ENCODE data around the gene TANC1. TPM values are rescaled to one million over a fixed set of nuclear protein-coding genes. Genes with fewer than 3 reads are reported as not detected.

TANC1 gene
- total RNA-seq, 1 donor from 2014 or later: 0.37 TPM

DNA sequence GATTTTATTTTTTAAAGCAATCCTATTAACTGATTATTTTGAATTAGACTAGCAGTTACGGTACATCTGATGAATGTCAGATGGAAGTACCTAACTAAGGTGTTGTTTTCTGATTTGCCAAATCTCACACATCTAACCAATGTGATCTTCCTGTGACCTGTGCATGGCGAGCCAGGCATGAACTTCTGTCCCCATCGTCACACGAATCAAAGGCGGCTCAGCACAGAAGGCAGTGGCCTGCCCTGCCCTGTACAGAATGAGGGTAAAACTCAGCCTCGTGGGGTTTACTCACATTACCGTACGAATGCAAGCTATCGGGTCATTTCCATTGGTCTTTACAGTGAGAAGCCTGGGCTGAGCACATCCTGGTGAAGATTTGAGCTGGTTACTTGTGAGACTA lies 230.8 kb downstream of the TANC1 start:
- intact Hi-C loops (cut with micrococcal nuclease): no loop called here
- no peak for DNase-seq
- H3K4me1 Mint-ChIP-seq: peaks cover 9% of the 10 kb centered on the region
- no peaks in the 10 kb centered on the region for H3K9me3 Mint-ChIP-seq
- no peak overlapping the region for H3K4me3 Mint-ChIP-seq
- no peaks in the 10 kb centered on the region for H3K36me3 Mint-ChIP-seq (ENCODE audit: low read depth)
- H3K27me3 Mint-ChIP-seq: no peaks in the 10 kb centered on the region
- H3K27ac Mint-ChIP-seq: no peak overlapping the region

DNA sequence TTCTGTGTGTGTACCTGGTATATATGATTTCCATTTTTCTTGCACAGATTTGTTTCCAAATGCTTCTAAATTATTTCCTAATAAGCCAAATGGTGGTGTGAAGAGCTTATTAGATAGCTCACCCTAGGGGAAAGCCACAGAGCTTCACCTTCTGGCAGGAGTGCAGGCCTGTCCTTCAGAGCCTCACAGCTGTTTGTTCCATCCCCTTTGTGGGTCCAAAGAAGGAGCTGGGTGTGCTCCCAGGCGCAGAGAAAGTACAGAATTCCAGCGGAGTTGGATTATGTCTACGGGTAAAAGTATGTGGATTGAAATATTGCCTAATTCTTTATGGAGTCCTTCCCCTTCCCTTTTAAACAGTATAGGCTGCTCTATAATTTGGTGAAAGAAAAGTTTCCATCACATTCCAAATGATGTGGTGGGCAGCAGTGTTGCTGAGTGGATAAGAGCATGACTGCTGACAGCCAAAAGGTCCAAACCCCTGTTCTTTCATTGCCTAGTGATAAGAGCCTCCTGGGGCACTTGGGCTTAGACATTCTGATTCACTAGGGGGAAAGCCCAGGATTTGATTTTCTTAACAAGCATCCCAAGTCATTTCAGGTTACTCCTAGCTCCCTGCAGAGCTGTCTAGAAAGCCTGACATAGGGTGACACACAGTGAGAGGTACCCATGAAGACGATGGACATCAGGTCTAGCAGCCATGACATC lies 231.5 kb downstream of the TANC1 start:
- H3K4me1 Mint-ChIP-seq: peaks cover 9% of the 10 kb centered on the region
- H3K27me3 Mint-ChIP-seq: no peaks in the 10 kb centered on the region
- no peak overlapping the region for H3K4me3 Mint-ChIP-seq
- no peak overlapping the region for H3K27ac Mint-ChIP-seq
- no peaks in the 10 kb centered on the region for H3K36me3 Mint-ChIP-seq (ENCODE audit: low read depth)
- no peaks in the 10 kb centered on the region for H3K9me3 Mint-ChIP-seq
- intact Hi-C loops (cut with micrococcal nuclease): no loop called here
- DNase-seq: no peak

DNA sequence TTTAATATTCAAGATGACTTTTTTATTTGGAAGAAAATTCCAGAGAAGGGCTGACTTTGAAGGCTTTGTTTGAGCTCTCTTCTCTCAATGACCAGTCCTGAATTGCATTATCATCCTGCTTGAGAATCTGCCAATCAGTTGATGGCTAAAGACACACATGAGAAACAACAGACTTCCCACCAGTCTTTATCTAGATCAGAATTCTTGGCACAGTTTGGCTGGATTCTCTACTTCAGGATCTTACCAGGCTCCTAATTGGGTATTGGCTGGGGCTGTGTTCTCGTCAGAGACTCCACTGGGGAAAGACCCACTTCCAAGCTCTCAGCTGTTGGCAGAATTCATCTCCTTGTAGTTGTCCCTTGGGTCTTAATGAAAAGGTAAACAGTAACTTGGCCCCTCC lies 232.1 kb downstream of the TANC1 start:
- H3K27me3 Mint-ChIP-seq: no peaks in the 10 kb centered on the region
- H3K36me3 Mint-ChIP-seq (ENCODE audit: low read depth): no peaks in the 10 kb centered on the region
- H3K9me3 Mint-ChIP-seq: no peaks in the 10 kb centered on the region
- no peak for DNase-seq
- peaks cover 9% of the 10 kb centered on the region for H3K4me1 Mint-ChIP-seq
- intact Hi-C loops (cut with micrococcal nuclease): no loop called here
- H3K27ac Mint-ChIP-seq: no peak overlapping the region
- no peak overlapping the region for H3K4me3 Mint-ChIP-seq

DNA sequence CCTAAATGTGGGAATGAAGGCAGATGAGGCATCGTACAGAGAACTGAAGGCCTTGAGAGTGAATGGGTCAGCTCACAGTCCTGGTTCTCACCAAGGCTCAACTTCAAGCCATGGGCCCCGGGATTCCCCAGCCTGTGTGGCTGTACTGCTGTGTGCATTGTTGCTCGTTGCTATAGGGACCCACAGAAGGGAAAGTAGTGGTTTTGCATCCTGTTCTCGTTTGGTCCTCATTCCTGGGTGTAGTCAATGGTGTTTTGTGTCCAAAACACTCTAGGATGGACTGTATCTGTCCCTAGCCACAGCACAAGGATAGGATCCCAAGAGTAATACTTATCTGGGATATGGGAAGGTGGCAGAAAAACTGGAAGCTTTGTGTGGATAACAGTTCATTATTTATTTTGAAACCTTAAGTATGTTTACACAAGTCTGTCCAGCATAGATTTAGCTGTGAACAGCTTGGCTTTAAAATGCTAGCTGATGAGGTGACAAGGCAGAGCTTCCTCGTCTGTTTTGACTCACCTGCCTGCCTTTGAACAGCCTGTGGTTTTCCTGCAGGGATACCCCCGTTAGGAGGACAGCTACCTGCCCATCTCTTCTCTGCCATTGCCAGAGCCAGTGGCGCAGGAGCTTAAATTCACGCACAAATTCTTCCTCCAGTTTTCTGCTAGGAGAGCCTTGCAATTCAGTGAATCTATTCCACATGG lies 233.1 kb downstream of the TANC1 start:
- no peak overlapping the region for H3K4me3 Mint-ChIP-seq
- H3K27ac Mint-ChIP-seq: no peak overlapping the region
- DNase-seq: peak; percentile 81
- peaks cover 9% of the 10 kb centered on the region for H3K4me1 Mint-ChIP-seq
- intact Hi-C loops (cut with micrococcal nuclease): no loop called here
- H3K36me3 Mint-ChIP-seq (ENCODE audit: low read depth): no peaks in the 10 kb centered on the region
- no peaks in the 10 kb centered on the region for H3K9me3 Mint-ChIP-seq
- no peaks in the 10 kb centered on the region for H3K27me3 Mint-ChIP-seq

DNA sequence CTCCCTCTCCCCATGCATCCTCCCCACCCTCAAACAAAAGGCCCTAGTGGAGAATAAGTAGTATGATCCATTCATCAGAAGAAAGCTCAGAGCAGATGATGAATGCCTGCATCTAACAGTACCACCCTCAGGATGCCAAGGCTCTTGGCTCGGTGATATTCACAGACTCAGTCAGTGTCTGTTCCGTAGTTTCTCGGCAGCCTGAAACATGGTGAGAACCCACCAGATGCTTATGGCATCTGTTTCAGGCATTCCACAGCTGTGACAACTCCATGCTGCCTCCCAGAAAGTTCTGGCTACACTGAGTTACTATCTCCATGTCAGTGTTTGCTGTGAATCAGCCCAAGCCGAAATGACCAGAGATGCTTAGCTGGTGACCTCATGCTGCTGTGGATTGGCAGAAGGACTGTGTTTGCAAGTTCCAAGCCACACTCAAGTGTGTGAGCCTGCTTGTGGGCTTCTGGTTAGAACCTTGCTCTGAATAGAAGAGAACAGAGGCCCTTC lies 234.2 kb downstream of the TANC1 start:
- no peaks in the 10 kb centered on the region for H3K9me3 Mint-ChIP-seq
- no peak overlapping the region for H3K4me3 Mint-ChIP-seq
- H3K27me3 Mint-ChIP-seq: no peaks in the 10 kb centered on the region
- DNase-seq: no peak
- peaks cover 9% of the 10 kb centered on the region for H3K4me1 Mint-ChIP-seq
- intact Hi-C loops (cut with micrococcal nuclease): no loop called here
- H3K36me3 Mint-ChIP-seq (ENCODE audit: low read depth): no peaks in the 10 kb centered on the region
- no peak overlapping the region for H3K27ac Mint-ChIP-seq

DNA sequence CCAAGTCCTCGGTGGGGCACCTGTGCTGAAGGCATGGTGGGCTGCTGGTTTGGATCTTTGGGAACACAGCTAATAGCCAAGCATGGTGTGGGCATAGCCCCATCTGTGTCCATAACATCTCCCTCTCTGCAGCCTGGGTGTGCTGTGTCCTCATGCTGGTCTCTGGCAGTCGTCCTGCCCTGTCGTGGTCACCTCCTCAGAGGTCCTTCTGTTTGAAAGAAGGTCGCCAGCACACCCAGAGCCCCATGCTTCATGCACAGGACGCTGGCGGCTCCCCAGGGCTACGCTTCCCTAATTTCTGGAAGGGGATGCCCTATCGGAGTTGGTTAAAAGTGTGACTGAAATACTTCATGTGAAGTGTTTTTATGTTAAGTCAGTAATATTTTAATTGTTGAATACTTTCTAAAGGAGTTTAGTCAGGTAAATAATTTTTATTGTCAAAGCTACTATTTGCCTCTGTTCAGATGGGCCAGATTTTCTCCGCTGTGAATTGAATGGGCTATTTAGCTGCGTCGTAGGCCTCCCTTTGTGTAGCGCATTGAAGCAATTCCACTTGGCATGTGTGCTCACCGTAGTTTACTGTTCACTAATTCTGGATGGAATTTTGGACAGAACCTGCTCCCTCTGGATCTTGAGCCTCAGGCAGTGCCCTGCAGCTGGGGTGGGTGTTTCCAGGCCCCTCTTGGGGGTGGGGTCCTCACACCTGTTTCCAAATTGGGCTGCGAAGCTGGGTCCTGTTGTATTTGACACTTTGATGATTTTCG lies 236.1 kb downstream of the TANC1 start:
- no peak overlapping the region for H3K4me3 Mint-ChIP-seq
- H3K4me1 Mint-ChIP-seq: peaks cover 9% of the 10 kb centered on the region
- no peak overlapping the region for H3K27ac Mint-ChIP-seq
- no peaks in the 10 kb centered on the region for H3K36me3 Mint-ChIP-seq (ENCODE audit: low read depth)
- no peaks in the 10 kb centered on the region for H3K27me3 Mint-ChIP-seq
- no peak for DNase-seq
- intact Hi-C loops (cut with micrococcal nuclease): no loop called here
- H3K9me3 Mint-ChIP-seq: no peaks in the 10 kb centered on the region

DNA sequence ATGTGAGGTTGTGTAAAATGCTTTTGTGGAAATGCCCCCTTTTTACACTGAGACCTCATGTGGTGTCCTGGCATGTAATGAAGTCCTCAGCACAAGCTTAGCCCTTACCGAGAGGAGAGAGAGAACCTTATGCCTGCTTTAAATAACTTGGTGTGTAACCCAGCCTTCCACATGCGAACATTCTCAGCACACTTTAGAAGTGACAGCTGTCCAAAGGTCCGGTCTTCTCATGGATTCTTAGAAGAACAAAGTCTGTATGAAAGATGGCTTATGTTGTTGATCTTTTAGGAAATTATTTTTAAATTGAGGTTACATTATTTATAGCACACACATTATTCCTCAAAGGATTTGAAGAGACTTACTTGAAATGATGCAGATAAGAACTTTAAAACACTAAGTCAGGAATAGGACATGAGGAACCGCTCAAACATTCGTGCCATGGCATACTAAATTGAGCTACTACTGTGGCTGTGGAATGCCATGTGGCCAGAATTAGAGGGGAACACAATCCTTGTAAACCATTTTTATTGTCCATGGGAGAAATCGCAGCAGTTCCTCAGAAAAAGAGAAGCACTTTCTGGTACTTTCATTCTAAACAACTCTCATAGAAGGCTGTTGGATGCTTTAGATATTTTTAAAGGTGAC lies 238.4 kb downstream of the TANC1 start:
- no peaks in the 10 kb centered on the region for H3K9me3 Mint-ChIP-seq
- peaks cover 8% of the 10 kb centered on the region for H3K4me1 Mint-ChIP-seq
- no peak overlapping the region for H3K27ac Mint-ChIP-seq
- DNase-seq: no peak
- H3K27me3 Mint-ChIP-seq: peaks cover 2% of the 10 kb centered on the region
- intact Hi-C loops (cut with micrococcal nuclease): no loop called here
- no peak overlapping the region for H3K4me3 Mint-ChIP-seq
- H3K36me3 Mint-ChIP-seq (ENCODE audit: low read depth): no peaks in the 10 kb centered on the region

DNA sequence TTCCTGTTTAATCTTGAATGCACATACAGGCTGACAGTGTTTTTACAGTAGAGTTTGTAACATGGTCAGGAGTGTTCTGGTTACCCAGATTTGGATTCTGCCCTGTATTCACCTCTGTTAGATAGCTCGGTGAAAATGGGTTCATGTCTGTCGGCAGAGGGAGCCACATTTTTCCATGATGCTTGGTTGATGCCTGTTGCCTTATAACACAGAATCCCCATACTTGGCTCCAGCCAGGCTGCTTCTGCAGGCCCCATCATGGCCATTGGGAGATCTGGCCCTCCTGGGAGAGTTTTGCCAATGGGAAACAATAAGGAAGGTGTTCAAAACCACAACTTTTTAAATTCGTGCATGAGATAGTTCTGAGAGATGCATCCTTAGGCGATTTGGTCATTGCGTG lies 240.0 kb downstream of the TANC1 start:
- no peaks in the 10 kb centered on the region for H3K36me3 Mint-ChIP-seq (ENCODE audit: low read depth)
- intact Hi-C loops (cut with micrococcal nuclease): no loop called here

DNA sequence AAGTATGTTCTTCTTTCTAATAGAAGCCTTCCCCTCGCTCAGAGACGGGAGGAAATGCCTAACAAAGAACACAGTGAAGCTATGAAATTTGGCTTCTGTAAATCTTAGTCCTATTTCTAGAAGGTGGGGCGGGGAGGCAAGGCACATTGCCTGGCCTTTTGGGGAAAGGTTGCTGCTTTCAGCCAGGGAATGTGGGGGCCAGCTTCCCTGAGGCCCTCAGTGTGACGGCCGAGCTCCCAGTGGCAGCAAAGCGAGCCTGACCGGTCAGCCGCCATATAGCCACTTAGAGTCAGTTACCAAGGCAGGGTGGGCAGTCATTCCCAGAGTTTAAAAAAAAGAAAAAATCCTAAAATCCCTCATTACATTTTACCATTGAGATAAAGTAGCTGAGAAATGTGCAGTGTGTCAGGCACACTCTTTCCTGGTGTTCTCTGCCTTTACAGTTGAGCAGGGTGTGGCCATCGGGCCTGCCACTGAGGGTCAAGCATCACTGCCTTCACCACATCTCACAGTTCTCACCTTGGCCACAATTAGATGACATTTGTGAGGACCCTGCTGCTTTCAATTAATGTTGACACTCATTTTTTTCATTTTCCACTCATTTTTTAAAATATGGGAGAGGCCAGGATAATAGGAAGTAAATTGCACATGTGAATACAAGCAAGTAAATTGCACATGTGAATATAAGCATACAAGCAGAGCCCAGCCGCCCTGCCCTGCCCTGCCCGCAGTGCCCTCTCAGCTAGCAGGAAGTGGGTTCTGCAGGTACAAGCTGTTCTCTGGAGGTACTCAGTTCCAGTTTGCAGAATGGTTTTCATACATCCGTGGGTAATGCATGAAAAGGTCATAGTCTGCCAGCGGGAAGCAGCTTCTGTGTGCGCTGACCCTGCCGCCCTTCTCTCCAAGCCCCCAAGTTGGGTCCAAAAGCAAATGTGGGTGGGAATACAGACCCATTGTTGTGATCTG lies 241.2 kb downstream of the TANC1 start:
- H3K4me1 Mint-ChIP-seq: peaks cover 6% of the 10 kb centered on the region
- no peak overlapping the region for H3K4me3 Mint-ChIP-seq
- no peaks in the 10 kb centered on the region for H3K9me3 Mint-ChIP-seq
- H3K36me3 Mint-ChIP-seq (ENCODE audit: low read depth): no peaks in the 10 kb centered on the region
- no peak overlapping the region for H3K27ac Mint-ChIP-seq
- peak; percentile 72 for DNase-seq
- intact Hi-C loops (cut with micrococcal nuclease): no loop called here
- peaks cover 2% of the 10 kb centered on the region for H3K27me3 Mint-ChIP-seq

More for the DNA sequence above, 240.0 kb downstream of the TANC1 start:
- Mint-ChIP-seq H3K4me3 (no peak overlapping the region), H3K4me1 (peaks cover 6% of the 10 kb centered on the region), H3K27ac (no peak overlapping the region), H3K9me3 (no peaks in the 10 kb centered on the region), H3K27me3 (peaks cover 2% of the 10 kb centered on the region)
- no peak for DNase-seq

DNA sequence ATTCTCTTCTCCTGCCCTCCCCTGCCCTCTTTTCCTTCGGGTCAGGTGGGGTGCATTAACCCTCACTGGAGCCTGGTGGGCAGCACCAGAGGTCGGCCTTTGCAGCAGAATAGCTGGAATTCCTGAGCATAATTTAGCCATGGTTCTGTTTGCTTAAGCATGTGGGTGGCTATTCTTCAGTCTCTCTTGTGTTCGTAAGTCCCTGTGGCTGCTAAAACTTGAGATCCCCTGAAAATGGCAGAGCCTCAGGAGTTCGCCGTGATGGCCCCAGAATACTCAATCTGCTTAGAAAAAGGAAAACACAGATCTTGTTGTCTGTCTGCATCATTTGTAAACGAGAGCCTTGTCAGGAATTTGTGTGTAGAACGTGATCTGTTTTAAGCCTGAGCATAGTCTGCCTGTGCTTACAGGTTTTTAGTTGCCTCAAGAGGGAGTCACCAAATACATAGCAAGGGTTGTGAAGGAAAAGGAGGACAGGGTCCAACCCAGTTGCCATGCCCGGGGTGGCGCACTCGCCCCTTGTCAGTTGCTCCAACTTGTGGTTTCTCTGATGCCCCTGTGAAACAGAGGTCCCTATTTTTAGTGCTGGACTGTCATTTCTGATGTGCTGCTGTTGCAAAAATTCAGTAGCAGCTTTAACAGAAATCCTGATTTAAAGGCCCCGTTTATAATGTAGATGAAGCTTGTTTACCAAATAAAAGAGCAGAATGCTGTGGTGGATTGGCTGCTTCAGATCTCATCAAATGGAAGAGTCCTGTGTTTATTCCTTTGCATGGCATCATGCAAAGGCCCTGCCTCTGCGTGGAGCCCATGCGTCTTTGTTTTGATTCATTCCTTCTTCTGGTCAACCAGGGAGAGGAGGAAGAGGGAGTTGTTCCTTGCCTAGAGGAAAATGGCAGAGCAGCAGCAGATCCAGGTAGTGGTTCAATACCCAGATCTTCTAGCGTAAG lies 243.3 kb downstream of the TANC1 start:
- H3K9me3 Mint-ChIP-seq: no peaks in the 10 kb centered on the region

DNA sequence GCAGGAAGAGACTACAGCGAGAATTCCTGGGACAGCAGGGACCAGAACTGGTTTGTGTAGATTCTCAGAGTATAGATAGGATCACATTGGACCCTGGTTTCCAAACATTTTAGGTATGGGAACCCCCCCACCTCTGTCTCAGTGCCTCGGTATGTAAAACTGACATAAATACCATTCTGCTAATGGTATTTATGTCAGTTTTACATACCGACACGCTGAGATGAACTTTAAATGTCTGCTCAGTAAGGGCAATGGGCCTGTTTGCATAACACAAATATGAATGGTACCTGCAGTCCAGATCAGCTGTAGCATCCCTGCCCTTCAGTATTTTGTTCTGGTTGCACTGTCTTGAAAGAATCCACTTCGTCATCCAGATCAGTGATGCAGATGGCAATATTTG lies 244.9 kb downstream of the TANC1 start:
- Mint-ChIP-seq H3K4me1 (peaks cover 6% of the 10 kb centered on the region), H3K27me3 (peaks cover 2% of the 10 kb centered on the region)

More for the DNA sequence above, 243.3 kb downstream of the TANC1 start:
- intact Hi-C loops (cut with micrococcal nuclease): no loop called here
- no peaks in the 10 kb centered on the region for H3K36me3 Mint-ChIP-seq (ENCODE audit: low read depth)
- peaks cover 6% of the 10 kb centered on the region for H3K4me1 Mint-ChIP-seq
- no peak for DNase-seq
- no peak overlapping the region for H3K4me3 Mint-ChIP-seq
- peaks cover 2% of the 10 kb centered on the region for H3K27me3 Mint-ChIP-seq
- no peak overlapping the region for H3K27ac Mint-ChIP-seq

DNA sequence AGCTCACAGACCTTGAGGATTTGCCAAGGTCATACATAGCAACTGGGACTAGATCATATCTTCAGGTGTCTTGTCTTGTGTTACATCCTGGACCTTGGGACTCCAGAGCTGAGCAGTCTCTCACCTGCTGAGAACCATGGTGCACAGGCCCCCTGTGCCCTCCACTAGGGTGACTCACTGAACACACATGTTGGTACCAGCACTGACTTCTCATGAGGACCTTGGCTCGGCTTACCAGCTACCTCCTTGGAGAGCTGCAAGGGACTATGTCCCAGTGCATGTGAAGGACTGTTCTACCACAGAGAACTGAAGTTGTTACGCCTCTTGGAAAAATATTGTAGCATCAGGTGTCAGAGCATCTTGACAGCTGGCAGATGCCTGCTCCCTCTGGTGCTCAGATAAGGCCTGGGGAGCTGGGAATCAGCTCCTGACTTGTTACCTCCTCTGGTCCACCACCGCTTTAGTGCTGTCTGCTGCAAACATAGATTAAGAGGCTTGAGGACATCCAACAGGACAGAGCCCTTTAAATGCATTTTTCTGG lies 246.0 kb downstream of the TANC1 start:
- H3K36me3 Mint-ChIP-seq (ENCODE audit: low read depth): no peaks in the 10 kb centered on the region
- intact Hi-C loops (cut with micrococcal nuclease): no loop called here
- no peak overlapping the region for H3K4me3 Mint-ChIP-seq

More for the DNA sequence above, 244.9 kb downstream of the TANC1 start:
- Mint-ChIP-seq H3K27ac (no peak overlapping the region), H3K9me3 (no peaks in the 10 kb centered on the region), H3K4me3 (no peak overlapping the region), H3K36me3 (ENCODE audit: low read depth) (no peaks in the 10 kb centered on the region)
- no peak for DNase-seq
- intact Hi-C loops (cut with micrococcal nuclease): no loop called here

More for the DNA sequence above, 246.0 kb downstream of the TANC1 start:
- no peak for DNase-seq
- Mint-ChIP-seq H3K4me1 (peaks cover 6% of the 10 kb centered on the region), H3K27ac (no peak overlapping the region), H3K9me3 (no peaks in the 10 kb centered on the region), H3K27me3 (peaks cover 2% of the 10 kb centered on the region)

Data from activated CD4-positive, alpha-beta T cell treated with anti-CD3 and anti-CD28 coated beads, Interleukin-2, amount 10 ng/mL, durations not matched to agents 24 days and 14 days (primary cell).